BE2C (cell line): ENCODE results near the gene CSNK1G2.

Source experiments
- DNase-seq: peaks from one replicate; pipeline ENCODE4 v3.0.0-alpha.2; 2020
- H3K27me3 ChIP-seq: fragments of 250-450 bp; sonication (Bioruptor Pico); 2 replicates; pipeline ENCODE4 v1.5.1; 2020; ENCODE audit warnings: mild to moderate bottlenecking
- H3K36me3 ChIP-seq: fragments of 250-450 bp; sonication (Bioruptor Pico); 2 replicates; pipeline ENCODE4 v1.5.1; 2020; ENCODE audit warnings: mild to moderate bottlenecking
- H3K4me1 ChIP-seq: fragments of 250-450 bp; sonication (Bioruptor Pico); 2 replicates; pipeline ENCODE4 v1.5.1; 2020
- H3K4me3 ChIP-seq: 2 replicates; pipeline ENCODE4 v1.5.1; 2011; ENCODE audit warnings: low read depth, low read length
- H3K9me3 ChIP-seq: fragments of 250-450 bp; sonication (Bioruptor Pico); 2 replicates; pipeline ENCODE4 v1.5.1; 2020
- TF ChIP-seq, protein P1 (sequence below): IDR thresholded peaks from 2 replicates; pipeline ENCODE4 v1.5.1; 2012; ENCODE audit warnings: mild to moderate bottlenecking, low read depth, low read length

CSNK1G2 gene

DNA sequence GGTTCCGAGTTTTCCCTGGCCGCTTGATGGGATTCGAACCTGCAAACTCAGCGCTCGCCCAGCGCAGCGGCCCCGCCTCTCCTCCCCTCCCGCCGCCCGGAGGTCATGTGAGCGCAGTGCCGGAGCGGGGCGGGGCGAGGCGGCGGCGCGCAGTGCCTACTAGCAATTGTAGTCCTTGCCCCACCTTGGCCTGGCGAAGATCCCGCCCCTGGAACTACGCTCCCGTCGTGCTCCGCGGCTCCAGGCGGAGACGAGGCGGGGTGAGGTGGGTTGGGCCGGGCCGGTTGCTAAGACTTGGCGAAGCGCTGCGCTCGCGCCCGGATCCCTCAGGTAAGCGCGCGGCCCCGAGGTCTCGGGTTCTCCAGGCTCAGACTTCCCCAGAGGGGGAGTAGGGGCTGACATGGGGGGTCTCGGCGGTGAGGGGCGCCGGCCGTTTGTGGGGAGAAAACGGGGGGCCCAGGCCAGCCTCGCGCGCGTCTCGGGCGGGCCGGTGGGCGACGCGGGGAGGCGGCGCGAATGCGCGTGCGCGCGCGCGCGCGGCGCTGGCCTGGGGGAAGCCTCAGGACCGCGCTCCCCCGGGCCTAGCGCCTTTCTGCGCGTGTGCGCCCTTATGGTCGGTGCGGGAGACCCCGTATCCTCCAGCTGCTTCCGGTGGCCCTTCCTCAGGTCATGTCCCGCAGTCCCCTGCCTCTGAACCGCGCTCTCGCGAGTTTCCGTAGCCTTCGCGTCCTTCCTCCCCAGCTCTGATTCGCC, 35.7 kb upstream of the CSNK1G2 start, which contains the start of the genes ADAT3 and SCAMP4:
ADAT3 (plus strand) TSS at position 290 of the 753 bp plus-strand sequence. CDS start 6,649 bp downstream, outside the sequence.
SCAMP4 (plus strand) TSS at position 290 of the 753 bp plus-strand sequence. CDS start 9,621 bp downstream, outside the sequence.
- Histone ChIP-seq H3K36me3 (peaks cover 20% of the 10 kb centered on the region), H3K9me3 (no peaks in the 10 kb centered on the region), H3K27me3 (no peaks in the 10 kb centered on the region), H3K4me3 (peak within 1 kb of the TSS; percentile 61), H3K4me1 (peaks cover 9% of the 10 kb centered on the region)
- peak; percentile 100 for DNase-seq
- TF ChIP-seq, protein P1, sequence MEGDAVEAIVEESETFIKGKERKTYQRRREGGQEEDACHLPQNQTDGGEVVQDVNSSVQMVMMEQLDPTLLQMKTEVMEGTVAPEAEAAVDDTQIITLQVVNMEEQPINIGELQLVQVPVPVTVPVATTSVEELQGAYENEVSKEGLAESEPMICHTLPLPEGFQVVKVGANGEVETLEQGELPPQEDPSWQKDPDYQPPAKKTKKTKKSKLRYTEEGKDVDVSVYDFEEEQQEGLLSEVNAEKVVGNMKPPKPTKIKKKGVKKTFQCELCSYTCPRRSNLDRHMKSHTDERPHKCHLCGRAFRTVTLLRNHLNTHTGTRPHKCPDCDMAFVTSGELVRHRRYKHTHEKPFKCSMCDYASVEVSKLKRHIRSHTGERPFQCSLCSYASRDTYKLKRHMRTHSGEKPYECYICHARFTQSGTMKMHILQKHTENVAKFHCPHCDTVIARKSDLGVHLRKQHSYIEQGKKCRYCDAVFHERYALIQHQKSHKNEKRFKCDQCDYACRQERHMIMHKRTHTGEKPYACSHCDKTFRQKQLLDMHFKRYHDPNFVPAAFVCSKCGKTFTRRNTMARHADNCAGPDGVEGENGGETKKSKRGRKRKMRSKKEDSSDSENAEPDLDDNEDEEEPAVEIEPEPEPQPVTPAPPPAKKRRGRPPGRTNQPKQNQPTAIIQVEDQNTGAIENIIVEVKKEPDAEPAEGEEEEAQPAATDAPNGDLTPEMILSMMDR: no peak

DNA sequence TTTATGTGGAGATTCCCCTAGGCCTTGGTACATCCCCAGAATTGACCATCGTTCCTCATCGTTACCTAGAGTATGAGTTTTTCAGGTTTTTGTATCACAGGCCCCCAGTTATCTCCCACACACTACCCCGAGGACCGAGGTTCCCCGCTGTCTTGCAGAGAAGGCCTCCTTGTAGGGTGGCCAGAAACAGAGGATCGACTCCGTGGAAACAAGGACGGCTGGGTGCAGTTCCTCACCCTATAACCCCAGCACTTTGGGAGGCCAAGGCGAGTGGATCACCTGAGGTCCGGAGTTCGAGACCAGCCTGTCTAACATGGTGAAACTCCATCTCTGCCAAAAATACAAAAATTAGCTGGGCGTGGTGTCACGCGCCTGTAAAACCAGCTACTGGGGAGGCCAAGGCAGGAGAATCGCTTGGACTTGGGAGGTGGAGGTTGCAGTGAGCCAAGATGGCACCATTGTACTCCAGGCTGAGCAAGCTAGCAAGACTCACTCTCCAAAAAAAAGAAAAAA, 35.1 kb upstream of the CSNK1G2 start:
- Histone ChIP-seq H3K4me3 (peak overlapping the region; percentile 61), H3K9me3 (no peaks in the 10 kb centered on the region), H3K27me3 (no peaks in the 10 kb centered on the region), H3K36me3 (peaks cover 20% of the 10 kb centered on the region), H3K4me1 (peaks cover 9% of the 10 kb centered on the region)
- TF ChIP-seq, protein P1: no peak
- DNase-seq: no peak

DNA sequence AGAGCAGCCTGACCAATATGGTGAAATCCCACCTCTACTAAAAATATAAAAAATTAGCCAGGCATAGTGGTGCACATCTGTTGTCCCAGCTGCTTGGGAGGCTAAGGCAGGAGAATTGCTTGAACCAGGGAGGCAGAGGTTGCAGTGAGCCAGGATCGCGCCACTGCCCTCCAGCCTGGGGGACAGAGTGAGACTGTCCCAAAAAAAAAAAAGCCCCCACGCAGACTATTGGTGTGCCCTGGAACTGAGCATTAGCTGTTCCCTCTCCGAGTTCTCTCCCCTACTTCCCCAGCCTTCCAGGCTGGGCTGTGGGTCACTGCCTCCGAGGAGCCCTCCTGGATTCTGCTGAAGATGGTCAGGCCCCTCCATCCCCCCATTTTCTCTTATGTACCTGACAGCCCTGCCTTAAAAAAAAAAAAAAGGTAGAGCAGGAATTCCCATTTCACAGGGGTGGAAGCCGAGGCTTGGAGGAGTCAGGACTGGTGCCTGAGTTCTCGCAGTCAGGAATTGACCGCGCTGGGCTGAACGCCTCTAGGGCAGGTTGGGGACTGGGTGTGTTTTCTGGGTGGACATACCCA, 33.9 kb upstream of the CSNK1G2 start:
- Histone ChIP-seq H3K4me1 (peaks cover 9% of the 10 kb centered on the region), H3K36me3 (peaks cover 25% of the 10 kb centered on the region), H3K4me3 (no peak overlapping the region), H3K9me3 (no peaks in the 10 kb centered on the region), H3K27me3 (no peaks in the 10 kb centered on the region)
- no peak for DNase-seq
- TF ChIP-seq, protein P1: no peak

DNA sequence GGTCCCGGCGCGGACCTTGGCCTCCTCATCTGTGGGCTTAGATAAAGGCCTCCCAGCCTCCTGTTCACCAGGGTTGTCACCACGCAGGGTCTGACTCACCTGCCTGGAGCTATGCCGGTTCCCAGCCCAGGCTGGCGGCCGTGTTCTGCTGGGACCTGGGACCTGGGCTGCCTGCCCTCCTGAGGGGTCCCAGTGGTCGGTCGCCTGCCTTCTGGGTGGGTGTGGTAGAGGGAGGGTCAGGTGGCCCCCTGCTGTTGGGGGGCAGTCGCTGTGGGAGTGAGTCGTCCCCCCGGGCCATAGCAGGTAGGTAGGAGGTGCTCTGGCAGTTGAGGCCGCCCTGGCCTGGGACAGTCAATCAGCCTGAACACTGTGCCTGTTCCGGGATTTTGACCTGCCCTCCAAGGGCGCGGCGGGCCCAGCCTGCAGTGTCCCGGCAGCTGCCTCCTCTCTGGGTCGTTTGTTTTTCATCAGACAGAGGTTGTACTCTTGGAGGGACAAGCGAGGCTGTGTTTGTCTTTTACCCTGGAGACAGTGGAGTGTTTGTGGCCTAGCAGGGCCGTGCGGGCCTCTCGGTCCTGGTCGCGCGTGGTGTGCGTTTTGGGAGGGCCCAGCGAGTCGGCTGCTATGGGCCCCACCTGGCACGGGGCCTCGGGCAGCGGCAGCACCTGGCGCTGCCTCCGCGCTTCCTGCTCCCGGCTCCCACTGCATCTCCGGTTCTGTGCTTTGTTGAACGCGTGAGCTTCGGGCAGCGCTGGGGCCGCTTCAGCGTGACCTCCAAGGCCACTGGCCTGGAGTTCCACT, 33.2 kb upstream of the CSNK1G2 start:
- TF ChIP-seq, protein P1: no peak
- H3K4me3 ChIP-seq: no peak overlapping the region
- H3K36me3 ChIP-seq: peaks cover 30% of the 10 kb centered on the region
- no peaks in the 10 kb centered on the region for H3K27me3 ChIP-seq
- no peak for DNase-seq
- peaks cover 9% of the 10 kb centered on the region for H3K4me1 ChIP-seq
- H3K9me3 ChIP-seq: no peaks in the 10 kb centered on the region

DNA sequence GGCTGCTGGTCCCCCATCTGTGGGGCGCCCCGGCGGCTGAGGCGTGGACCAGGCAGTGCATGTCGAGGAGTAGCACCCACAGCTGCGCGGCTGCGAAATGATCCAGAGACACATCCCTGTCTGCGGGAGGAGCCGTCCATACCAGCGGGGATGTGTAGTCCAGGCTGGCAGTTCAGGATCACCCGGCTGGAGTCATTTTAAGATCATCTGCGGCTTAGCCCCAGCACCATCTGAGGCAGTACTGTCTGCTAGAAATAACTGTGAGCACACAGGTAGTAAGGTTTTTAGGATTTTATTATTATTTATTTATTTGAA, 32.7 kb upstream of the CSNK1G2 start:
- H3K9me3 ChIP-seq: no peaks in the 10 kb centered on the region
- TF ChIP-seq, protein P1: no peak
- H3K4me3 ChIP-seq: no peak overlapping the region
- H3K36me3 ChIP-seq: peaks cover 35% of the 10 kb centered on the region
- H3K4me1 ChIP-seq: peaks cover 9% of the 10 kb centered on the region
- H3K27me3 ChIP-seq: no peaks in the 10 kb centered on the region
- DNase-seq: no peak
